ENCODE results near the gene GALE. TPM values are rescaled to one million over a fixed set of nuclear protein-coding genes. Genes with fewer than 3 reads are reported as not detected.
"Not testable (repeated sequence)": the region's sequence is repeated elsewhere in the genome, so short reads cannot be mapped to it uniquely, and the experiment has no call there.

GALE gene
- total RNA-seq, 1 donor from 2014 or later, result 25.3 TPM

DNA sequence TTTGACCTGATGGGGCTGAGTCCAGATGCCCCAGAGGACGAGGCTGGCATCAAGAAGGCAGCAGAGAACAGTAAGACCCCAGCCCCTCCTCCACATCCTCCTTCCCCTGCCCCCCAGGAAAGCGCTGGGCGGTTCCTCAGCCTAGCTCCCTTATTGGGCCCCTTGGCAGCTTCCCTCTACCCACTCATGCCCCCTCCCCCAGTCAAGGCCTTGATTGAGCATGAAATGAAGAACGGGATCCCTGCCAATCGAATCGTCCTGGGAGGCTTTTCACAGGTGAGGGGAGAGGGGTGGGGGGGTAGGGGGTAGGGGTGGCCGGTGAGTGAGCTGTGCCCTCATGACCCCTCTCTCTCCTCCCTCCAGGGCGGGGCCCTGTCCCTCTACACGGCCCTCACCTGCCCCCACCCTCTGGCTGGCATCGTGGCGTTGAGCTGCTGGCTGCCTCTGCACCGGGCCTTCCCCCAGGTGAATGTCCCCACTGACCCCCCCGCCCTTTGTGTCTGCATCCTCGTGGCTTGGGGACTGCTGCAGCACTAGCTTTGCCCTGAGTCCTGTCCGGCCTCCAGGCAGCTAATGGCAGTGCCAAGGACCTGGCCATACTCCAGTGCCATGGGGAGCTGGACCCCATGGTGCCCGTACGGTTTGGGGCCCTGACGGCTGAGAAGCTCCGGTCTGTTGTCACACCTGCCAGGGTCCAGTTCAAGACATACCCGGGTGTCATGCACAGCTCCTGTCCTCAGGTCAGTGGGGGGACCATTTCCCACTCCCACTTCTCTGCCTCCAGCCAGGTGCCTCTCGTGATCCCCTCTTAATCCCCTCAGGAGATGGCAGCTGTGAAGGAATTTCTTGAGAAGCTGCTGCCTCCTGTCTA, 6.5 kb downstream of the GALE start:
- intact Hi-C loops (cut with micrococcal nuclease), result no loop called here

DNA sequence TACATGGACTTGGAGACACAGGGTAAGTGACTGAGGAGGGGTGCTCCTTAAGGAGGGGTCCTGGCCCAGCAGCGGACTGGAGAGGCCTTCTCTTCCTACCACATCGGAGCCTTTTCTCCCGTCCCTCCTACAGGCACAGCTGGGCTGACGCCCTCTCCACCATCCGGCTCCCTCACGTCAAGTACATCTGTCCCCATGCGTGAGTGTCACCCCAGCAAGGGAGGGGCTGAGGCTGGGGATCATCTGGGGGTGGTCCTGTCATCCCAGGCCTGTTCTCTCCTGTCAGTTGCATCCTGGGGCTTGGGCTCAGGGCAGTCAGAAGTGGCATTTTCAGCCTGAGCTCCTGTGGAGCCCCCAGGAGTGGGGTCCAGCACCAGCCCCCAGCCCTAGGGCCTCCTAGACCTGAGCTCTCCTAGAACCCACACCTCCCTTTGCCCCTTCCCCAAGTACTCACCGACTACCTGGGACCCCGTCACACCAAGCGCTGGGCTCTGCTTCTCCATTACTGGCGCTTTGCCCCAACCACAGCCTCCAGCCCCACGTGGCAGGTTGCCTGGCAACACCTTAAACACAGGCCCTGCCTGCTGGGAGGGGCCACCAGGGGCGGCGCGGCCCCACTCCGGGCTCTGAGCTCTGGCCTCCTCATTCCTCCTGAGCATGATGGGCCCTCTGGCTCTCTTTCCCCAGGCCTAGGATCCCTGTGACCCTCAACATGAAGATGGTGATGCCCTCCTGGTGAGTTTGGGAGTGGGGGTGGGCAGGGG, 7.4 kb downstream of the GALE start:
- intact Hi-C loops (cut with micrococcal nuclease), result no loop called here

- intact Hi-C loops (cut with micrococcal nuclease), result no loop called here
These were observed 8.2 kb downstream of the GALE start for GRCh38 chr1:23792151-23792945.

- intact Hi-C loops (cut with micrococcal nuclease), result loop anchor here (1.0 kb wide), 3 partner anchors 9 to 168 kb away; partner anchors contain the start of genes GALE, PITHD1 and PNRC2
These were observed 9.0 kb downstream of the GALE start for GRCh38 chr1:23791516-23792047.

DNA sequence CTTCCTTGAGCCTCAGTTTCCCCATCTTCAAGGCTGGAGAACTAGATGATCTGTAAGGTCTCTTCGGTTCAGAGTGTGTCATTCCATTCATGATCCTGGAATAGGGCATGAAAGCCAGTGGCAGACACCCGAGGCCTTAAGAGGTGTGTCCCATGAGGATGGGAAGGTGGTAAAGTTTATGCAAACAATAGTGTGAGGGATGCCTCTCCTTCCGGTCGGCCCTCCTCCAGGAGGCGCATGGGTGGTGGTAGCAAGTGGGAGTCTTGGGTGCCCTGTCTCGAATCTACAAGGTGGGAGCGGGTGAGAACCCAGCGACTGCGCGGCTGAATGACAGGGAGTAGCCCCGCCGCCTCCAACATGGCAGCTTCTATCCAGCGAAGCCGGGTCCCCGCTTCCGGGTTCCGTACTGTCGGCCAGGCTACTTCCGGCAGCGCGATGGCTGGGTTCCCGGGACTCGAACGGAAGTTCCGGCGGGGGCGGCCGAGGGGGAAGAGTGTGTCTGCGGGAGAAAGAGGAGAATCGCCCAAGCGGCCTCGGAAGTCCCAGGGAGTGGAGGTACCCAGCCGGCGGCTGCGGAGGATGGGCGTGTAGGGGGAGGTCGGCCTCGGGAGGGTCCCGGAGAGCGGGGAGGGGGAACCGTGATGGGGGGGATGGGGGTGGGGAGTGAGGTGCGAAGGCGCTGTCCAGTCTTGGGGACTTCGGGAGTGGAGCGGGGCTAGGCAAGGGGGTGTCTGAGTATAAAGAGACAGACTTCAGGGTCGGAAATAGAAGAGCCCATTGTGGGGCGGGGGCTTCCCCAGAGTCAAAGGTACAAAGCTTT, 9.6 kb downstream of the GALE start, which contains the start of gene LYPLA2:
Gene LYPLA2, plus strand, starts transcription at position 450 of the 820 bp plus-strand sequence. CDS start 1,538 bp downstream, outside the sequence.
- intact Hi-C loops (cut with micrococcal nuclease), result loop anchor here (1.0 kb wide), 3 partner anchors 9 to 168 kb away; partner anchors contain the start of genes GALE, PITHD1 and PNRC2

DNA sequence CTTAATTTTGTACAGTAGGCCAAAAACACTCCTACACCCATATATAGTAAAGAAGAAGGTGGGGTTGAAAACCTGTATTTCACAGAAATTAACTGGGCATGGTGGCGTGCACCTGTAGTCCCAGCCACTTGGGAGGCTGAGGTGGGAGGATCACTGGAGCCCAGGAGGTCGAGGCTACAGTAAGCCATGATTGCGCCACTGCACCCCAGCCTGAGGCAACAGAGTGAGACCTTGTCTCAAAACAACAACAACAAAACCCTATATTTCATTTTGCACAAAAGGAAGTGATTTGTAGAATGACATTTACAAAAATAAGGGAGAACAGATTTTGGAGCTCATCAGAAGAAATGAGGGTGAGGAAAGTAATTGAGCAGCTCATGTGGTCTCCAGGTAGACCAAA, 11.9 kb downstream of the GALE start:
- intact Hi-C loops (cut with micrococcal nuclease), result no loop called here

DNA sequence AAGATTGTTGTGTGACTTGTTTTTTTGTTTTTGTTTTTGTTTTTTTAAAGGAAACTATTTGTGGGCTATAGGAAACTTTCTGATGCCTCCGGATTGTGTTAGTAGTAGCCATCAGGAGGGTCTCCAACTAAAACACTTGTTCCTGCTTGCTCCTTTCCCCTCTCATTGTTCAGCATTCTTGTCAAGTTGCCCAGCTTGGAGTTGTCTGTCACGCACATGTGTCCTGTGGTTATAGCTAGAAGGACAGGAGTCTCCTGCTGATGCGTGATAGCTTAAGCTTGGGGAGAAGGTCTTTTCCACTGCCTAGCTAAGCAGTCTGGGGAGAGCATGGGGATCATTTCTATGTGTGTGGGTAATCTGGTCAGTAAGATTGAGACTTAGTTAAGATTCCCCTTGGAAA, 12.9 kb downstream of the GALE start:
- intact Hi-C loops (cut with micrococcal nuclease), result no loop called here

- intact Hi-C loops (cut with micrococcal nuclease), result no loop called here
These were observed 15.7 kb downstream of the GALE start for GRCh38 chr1:23784846-23785245.

DNA sequence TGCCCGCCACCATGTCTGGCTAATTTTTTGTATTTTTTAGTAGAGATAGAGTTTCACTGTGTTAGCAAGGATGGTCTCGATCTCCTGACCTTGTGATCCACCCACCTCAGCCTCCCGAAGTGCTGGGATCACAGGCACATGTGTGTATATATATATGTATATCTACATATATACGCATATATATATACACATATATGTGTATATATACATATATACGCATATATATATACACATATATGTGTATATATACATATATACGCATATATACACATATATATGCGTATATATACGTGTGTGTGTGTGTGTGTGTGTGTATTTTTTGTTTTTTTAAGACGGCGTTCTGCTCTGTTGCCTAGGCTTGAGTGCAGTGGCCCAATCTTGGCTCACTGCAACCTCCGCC, 17.4 kb downstream of the GALE start:
- intact Hi-C loops (cut with micrococcal nuclease), result not testable (repeated sequence)

- intact Hi-C loops (cut with micrococcal nuclease), result loop anchor here (2.0 kb wide), 1 partner anchor 45 kb away; the partner anchor contains the start of gene HMGCL
These were observed 20.7 kb downstream of the GALE start for GRCh38 chr1:23779826-23780371.

DNA sequence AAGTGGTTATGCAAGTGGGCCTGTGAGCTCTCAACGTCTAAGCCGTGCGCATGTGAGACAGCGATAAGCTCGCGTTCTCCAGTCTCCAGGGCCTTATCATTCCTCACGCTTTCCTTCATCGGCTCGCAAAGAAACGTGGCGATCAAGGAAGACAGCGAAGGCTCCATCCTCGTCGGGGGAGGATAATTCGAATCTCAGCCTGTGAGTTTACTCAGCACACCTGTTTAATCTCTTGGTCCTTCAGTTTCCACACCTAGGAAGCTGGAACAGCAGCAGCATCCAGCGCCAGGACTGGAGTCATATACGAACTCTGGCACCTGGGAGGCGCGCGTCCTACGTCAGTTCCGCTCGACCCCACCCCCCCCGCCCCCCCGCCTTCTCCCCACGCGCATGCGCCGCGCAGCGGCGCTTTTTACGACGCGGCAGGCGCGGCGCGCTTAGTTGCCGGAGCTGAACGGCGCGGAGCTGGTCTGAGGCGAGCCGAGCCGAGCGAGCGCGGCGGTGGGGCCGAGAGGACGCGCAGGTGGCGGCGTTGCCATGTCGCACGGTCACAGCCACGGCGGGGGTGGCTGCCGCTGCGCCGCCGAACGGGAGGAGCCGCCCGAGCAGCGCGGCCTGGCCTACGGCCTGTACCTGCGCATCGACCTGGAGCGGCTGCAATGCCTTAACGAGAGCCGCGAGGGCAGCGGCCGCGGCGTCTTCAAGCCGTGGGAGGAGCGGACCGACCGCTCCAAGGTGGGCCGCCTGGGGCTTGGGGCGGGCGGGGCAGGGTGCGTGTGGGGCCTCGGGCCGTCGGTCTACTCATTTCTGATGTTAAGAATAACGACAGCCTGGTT, 22.4 kb downstream of the GALE start, which contains the start of gene PITHD1:
Gene PITHD1, plus strand, starts transcription at position 440 of the 836 bp plus-strand sequence. Its CDS starts 98 bp downstream, at position 538.
- intact Hi-C loops (cut with micrococcal nuclease), result loop anchor here (1.0 to 2.0 kb wide), 3 partner anchors 13 to 181 kb away; partner anchors contain the start of genes HMGCL, LYPLA2 and PNRC2

GRCh38 chr1:23776217-23776616, 24.3 kb downstream of the GALE start:
- intact Hi-C loops (cut with micrococcal nuclease), result no loop called here

GRCh38 chr1:23774174-23774880, 26.2 kb downstream of the GALE start:
- intact Hi-C loops (cut with micrococcal nuclease), result no loop called here

DNA sequence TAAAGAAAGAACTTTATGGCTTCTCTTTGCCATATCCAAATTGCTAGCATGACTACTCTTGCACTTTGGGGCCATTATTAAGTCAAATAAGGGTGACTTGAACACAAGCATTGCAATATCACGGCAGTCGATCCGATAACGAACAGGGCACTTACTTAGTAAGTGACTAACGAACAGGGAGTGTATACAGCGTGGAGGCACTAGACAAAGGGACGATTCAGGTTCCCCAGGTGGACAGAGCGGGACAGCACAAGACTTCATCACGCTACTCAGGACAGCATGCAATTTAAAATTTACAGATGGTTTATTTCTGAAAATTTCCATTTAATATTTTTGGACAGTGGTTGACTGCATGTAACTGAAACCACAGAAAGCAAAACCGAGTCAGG, 27.7 kb downstream of the GALE start:
- intact Hi-C loops (cut with micrococcal nuclease), result loop anchor here (1.0 kb wide), 2 partner anchors 95 to 143 kb away; partner anchors contain the start of gene FUCA1

GRCh38 chr1:23772049-23772853, 28.3 kb downstream of the GALE start:
- intact Hi-C loops (cut with micrococcal nuclease), result loop anchor here (1.0 kb wide), 2 partner anchors 96 to 144 kb away; partner anchors contain the start of gene FUCA1

DNA sequence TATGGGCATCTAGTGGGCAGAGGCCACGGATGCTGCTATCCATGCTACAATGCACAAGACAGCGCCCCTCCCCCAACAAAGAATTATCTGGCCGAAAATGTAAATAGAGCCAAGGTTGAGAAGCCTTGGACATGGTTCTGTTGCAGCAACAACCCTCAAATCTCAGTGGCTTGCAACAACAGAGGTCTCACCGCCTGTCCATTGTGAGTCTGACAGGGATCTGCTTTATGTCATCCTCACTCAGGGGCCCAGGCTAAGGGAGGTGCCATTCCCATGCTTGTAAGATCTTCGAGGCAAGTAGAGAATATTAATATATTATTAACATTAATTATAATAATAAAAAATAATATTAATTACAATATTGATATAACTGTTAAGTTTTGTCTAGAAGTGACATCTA, 31.8 kb downstream of the GALE start:
- intact Hi-C loops (cut with micrococcal nuclease), result no loop called here

- intact Hi-C loops (cut with micrococcal nuclease), result no loop called here
These were observed 37.4 kb downstream of the GALE start for GRCh38 chr1:23763041-23763577.

Measured in T-helper 2 cell treated with Interferon-gamma antibody and Interleukin-4, amounts not matched to agents 100 ng/mL and 5 ng/mL, for 36 hours (primary cell).